Endothelial cell of umbilical vein (primary cell): Measurements from ENCODE around the gene PIP4K2C.

Source experiments
- CTCF ChIP-seq, 2 donors: IDR thresholded peaks; 1 replicate in 1 of 2; 2 replicates in 1 of 2; pipeline ENCODE4 v1.5.1; 2011; ENCODE audit warnings: low read length in 2 of 2, mild to moderate bottlenecking in 2 of 2, moderate library complexity in 2 of 2, control low read depth in 1 of 2, inconsistent platforms in 1 of 2, low read depth in 1 of 2; ENCODE audit not compliant: insufficient read depth in 1 of 2; ENCODE audit errors: extremely low read depth in 1 of 2
- JUN ChIP-seq: IDR thresholded peaks from 2 replicates; pipeline ENCODE4 v1.6.1; 2011; ENCODE audit warnings: borderline replicate concordance, low read depth; ENCODE audit not compliant: insufficient read length, insufficient read depth
- POLR2A ChIP-seq: IDR thresholded peaks from 2 replicates; pipeline ENCODE4 v1.6.1; 2012; ENCODE audit warnings: low read depth, mild to moderate bottlenecking, control low read depth, low read length

GRCh38 chr12:57614948-57615500, 24.0 kb downstream of the PIP4K2C start:
- TF ChIP-seq CTCF (IDR thresholded peaks at IDR 0.05; ENCODE audit: extremely low read depth in 1 of 2, insufficient read depth in 1 of 2, low read depth in 1 of 2, low read length in 2 of 2) (no peak), JUN (no peak), POLR2A (no peak)
